ENCODE measurements around the gene PLOD3. TPM values are rescaled to one million over a fixed set of nuclear protein-coding genes. Genes with fewer than 3 reads are reported as not detected.

Gene PLOD3
- total RNA-seq, 1 donor = 90.2 TPM

GRCh38 chr7:101238226-101239182 is 21.1 kb upstream of the PLOD3 start:
- TF ChIP-seq, protein P1, sequence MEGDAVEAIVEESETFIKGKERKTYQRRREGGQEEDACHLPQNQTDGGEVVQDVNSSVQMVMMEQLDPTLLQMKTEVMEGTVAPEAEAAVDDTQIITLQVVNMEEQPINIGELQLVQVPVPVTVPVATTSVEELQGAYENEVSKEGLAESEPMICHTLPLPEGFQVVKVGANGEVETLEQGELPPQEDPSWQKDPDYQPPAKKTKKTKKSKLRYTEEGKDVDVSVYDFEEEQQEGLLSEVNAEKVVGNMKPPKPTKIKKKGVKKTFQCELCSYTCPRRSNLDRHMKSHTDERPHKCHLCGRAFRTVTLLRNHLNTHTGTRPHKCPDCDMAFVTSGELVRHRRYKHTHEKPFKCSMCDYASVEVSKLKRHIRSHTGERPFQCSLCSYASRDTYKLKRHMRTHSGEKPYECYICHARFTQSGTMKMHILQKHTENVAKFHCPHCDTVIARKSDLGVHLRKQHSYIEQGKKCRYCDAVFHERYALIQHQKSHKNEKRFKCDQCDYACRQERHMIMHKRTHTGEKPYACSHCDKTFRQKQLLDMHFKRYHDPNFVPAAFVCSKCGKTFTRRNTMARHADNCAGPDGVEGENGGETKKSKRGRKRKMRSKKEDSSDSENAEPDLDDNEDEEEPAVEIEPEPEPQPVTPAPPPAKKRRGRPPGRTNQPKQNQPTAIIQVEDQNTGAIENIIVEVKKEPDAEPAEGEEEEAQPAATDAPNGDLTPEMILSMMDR (IDR thresholded peaks at IDR 0.05; ENCODE audit: insufficient read depth, low read depth, low read length) = no peak
- no peak overlapping the region for H3K4me3 ChIP-seq (ENCODE audit: low read depth, low read length)
- no peak for DNase-seq (ENCODE audit: low read depth)

- TF ChIP-seq, protein P1 (IDR thresholded peaks at IDR 0.05; ENCODE audit: insufficient read depth, low read depth, low read length) = no peak
- peak; percentile 52 for DNase-seq (ENCODE audit: low read depth)
- H3K4me3 ChIP-seq (ENCODE audit: low read depth, low read length) = no peak within 1 kb of the TSS
Measured at GRCh38 chr7:101237206-101238067, 20.1 kb upstream of the PLOD3 start, which contains the start of gene CLDN15. Gene CLDN15, minus strand, starts transcription at chr7:101237802. Its CDS starts 221 bp downstream, at chr7:101237581.

DNA sequence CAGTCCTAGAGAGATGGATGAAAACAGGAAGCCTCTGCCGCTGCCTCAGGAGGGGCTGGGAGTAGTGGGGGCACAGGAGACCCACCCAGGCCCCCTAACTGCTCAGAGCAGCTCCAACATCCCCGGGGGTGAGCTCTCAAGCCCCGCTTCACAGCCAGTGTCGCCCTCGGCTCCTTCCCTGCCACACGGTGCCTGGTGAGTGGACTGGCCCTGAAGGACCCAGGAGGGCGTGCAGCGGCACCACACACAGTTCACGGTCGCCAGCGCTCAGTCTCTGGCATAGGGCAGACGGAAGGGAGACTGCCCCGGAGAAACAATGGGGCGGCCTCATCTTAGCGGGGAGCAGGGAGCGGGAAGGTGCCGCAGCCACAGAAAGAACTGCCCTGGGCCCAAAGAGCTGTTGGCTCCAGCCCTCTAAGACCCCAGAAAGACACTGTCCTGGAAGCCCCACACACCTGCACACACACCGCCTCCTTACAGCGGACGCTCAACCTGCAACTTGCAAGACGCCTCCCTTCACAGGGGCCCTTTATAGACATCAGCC is 19.0 kb upstream of the PLOD3 start:
- H3K4me3 ChIP-seq (ENCODE audit: low read depth, low read length) = no peak overlapping the region
- DNase-seq (ENCODE audit: low read depth) = no peak
- TF ChIP-seq, protein P1 (IDR thresholded peaks at IDR 0.05; ENCODE audit: insufficient read depth, low read depth, low read length) = no peak

- H3K4me3 ChIP-seq (ENCODE audit: low read depth, low read length) = no peak overlapping the region
- TF ChIP-seq, protein P1 (IDR thresholded peaks at IDR 0.05; ENCODE audit: insufficient read depth, low read depth, low read length) = no peak
- no peak for DNase-seq (ENCODE audit: low read depth)
Measured at GRCh38 chr7:101235522-101235921, 18.1 kb upstream of the PLOD3 start.

DNA sequence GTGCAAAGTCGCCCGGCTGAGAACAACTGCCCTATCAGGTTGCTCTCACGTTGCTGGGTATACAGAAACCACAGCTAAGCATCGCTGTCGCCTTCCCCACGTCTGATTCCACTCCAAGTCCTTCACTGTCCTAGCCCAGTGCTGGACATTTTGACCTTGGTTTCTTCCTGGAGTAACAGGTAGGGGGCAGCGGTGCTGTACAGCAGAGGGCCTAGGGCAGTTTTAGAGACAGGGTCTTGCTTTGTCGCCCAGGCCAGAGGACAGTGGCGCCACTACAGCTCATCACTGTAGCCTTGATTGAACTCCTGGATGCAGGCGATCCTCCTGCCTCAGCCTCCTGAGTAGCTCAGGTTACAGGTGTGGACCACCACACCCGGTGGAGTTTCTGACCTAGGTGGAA is 17.7 kb upstream of the PLOD3 start:
- TF ChIP-seq, protein P1 (IDR thresholded peaks at IDR 0.05; ENCODE audit: insufficient read depth, low read depth, low read length) = peak; percentile 38
- DNase-seq (ENCODE audit: low read depth) = no peak

DNA sequence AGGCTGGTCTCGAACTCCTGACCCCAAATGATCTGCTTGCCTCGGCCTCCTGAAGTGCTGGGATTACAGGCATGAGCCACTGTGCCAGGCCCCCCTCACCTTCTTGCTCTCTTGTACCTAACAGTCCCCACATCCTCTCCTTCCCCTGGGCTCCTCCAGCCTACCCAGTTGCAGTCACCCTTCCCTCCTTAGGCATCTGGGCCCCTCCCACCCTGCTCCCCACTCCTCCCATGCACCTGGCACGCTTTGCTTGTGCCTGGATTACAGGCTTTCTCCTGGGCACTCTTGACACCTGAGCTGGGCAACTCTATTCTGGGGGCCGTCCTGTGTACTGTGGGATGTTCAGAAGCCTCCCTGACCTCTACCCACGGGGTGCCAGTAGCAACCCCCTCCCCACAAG is 17.3 kb upstream of the PLOD3 start:
- no peak overlapping the region for H3K4me3 ChIP-seq (ENCODE audit: low read depth, low read length)
- no peak for DNase-seq (ENCODE audit: low read depth)
- TF ChIP-seq, protein P1 (IDR thresholded peaks at IDR 0.05; ENCODE audit: insufficient read depth, low read depth, low read length) = no peak

More for the DNA sequence above, 17.7 kb upstream of the PLOD3 start:
- no peak overlapping the region for H3K4me3 ChIP-seq (ENCODE audit: low read depth, low read length)

Measured in fibroblast of villous mesenchyme (primary cell).